ENCODE measurements around the gene RBM10.
"Not testable (repeated sequence)": the region's sequence is repeated elsewhere in the genome, so short reads cannot be mapped to it uniquely, and the experiment has no call there.

The RBM10 gene, protein sequence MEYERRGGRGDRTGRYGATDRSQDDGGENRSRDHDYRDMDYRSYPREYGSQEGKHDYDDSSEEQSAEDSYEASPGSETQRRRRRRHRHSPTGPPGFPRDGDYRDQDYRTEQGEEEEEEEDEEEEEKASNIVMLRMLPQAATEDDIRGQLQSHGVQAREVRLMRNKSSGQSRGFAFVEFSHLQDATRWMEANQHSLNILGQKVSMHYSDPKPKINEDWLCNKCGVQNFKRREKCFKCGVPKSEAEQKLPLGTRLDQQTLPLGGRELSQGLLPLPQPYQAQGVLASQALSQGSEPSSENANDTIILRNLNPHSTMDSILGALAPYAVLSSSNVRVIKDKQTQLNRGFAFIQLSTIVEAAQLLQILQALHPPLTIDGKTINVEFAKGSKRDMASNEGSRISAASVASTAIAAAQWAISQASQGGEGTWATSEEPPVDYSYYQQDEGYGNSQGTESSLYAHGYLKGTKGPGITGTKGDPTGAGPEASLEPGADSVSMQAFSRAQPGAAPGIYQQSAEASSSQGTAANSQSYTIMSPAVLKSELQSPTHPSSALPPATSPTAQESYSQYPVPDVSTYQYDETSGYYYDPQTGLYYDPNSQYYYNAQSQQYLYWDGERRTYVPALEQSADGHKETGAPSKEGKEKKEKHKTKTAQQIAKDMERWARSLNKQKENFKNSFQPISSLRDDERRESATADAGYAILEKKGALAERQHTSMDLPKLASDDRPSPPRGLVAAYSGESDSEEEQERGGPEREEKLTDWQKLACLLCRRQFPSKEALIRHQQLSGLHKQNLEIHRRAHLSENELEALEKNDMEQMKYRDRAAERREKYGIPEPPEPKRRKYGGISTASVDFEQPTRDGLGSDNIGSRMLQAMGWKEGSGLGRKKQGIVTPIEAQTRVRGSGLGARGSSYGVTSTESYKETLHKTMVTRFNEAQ

DNA sequence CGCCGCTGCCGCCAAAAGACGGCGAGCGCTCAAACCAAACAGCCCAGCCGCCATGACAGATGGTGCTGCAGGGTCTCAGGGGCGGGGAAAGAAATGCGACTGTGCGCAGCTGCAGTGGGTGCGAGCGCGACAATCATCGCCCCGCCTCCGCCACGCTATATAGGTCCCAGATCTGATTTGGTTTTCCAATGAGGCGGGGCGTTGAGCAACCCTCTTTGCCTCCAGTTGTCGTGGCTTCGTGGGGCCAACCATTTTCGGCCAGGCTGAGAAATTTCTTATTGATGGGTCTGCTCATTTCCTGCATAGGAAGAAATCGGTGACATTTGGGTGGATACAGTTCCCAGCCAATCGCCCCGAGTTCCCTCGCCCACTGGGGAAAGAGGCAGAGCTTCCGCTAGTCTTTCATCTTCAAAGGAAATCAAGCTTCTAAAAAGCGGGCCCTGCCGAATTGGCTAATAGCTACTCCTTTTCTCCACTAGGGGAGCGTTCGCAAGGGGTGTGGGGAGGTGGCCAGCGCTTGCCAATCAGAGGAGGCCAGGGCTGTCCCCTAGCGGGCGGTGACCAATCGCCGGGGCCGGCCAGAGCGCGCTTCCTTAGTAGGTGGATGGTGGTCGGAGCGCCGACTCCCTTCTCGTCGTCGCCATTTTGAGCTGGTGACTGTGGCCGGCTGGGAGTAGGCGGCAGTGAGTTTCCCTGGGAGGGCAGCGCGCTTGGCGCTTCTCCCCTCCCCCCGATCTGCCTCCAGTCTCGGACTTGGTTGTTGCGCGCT lies at the start of gene RBM10, which contains the start of gene NDUFB11:
Gene RBM10 (plus strand): TSS at position 596 of the 769 bp plus-strand sequence. CDS start 2,261 bp downstream, outside the sequence.
Gene NDUFB11 (minus strand): TSS at position 77 of the 769 bp plus-strand sequence. CDS start 23 bp downstream, at position 54.
- FAIRE-seq, result peak; percentile 99

DNA sequence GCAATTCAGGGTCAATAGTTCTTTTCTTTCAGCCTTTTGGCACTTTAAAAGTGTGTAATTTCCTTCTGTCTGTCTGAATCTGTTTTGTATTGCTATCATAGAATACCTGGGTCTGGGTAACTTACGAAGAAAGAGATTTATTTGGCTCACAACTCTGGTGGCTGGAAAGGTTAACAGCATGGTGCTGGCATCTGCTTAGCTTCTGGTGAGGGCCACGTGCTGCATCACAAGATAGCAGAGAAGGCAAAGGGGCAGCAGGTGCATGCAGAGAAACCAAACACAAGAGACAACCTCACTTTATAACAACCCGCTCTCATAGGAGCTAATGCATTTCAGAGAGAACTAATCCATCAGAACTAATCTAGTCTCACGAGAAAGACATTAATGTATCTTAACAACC lies 48.0 kb upstream of the RBM10 start:
- no peak for FAIRE-seq

DNA sequence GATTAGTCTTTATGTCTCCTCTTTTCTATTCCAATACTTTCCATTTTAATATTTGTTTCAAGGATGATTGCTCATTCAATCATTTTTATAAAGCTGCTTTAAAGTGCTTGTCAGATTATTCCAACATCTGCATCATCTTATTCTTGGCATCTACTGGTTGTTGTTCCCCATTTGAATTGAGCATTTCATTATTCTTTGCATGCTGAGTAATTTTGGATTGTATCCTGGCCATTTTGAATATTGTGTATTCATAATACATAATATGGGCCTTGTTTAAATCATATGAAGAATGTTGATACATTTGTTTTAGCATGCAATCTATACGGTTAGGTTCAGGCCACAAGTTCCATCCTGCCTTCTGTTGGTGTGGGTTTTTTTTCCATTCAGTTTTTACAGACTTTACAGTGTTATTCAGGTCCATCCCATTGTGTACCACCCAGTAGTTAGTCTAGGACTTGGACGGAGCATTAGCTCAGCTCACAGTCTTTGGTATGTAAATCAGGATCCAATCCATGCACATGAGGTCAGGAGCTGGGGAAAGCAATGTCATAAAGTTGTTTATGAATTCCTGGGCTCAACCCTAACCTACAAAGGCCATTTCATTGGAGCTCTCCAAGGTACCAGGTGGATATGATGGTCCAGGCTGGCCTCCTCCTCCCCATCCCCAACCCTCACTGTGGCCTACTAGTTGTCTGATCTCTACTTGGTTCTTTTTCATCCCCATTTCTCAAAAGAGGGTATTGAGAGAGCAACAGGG lies 46.5 kb upstream of the RBM10 start:
- no peak for FAIRE-seq

DNA sequence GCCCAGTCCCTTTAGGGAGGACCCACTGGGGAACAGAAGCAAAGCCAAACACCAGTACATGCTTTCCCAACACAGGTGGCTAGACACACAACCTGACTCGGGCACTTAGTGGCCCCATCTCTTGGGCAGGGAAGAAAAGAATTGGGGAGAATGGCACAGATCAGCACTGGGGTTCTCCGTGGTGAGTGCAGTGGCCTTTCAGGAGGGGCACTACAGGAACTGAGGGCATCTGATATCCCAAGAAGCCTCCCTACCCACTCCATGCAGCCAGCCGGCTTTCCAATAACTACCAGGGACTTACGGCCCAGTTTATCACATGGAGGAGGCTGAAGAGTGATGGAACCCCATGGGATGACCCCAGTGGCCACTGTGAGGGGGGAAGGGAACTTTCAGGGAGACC lies 43.8 kb upstream of the RBM10 start:
- no peak for FAIRE-seq

DNA sequence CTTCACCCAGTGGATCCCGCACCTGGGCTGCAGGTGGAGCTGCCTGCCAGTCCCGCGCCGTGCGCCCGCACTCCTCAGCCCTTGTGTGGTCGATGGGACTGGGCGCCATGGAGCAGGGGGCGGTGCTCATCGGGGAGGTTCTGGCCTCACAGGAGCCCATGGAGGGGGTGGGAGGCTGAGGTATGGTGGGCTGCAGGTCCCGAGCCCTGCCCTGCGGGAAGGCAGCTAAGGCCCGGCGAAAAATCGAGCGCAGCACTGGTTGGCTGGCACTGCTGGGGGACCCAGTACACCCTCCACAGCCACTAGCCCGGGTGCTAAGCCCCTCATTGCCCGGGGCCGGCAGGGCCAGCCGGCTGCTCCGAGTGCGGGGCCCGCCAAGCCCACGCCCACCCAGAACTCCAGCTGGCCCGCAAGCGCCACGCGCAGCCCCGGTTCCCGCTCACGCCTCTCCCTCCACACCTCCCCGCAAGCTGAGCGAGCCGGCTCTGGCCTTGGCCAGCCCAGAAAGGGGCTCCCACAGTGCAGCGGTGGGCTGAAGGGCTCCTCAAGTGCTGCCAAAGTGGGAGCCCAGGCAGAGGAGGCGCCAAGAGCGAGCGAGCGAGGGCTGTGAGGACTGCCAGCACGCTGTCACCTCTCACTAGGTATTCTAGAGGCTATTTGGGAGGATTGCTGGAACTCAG lies 33.9 kb upstream of the RBM10 start:
- not testable (repeated sequence) for FAIRE-seq

DNA sequence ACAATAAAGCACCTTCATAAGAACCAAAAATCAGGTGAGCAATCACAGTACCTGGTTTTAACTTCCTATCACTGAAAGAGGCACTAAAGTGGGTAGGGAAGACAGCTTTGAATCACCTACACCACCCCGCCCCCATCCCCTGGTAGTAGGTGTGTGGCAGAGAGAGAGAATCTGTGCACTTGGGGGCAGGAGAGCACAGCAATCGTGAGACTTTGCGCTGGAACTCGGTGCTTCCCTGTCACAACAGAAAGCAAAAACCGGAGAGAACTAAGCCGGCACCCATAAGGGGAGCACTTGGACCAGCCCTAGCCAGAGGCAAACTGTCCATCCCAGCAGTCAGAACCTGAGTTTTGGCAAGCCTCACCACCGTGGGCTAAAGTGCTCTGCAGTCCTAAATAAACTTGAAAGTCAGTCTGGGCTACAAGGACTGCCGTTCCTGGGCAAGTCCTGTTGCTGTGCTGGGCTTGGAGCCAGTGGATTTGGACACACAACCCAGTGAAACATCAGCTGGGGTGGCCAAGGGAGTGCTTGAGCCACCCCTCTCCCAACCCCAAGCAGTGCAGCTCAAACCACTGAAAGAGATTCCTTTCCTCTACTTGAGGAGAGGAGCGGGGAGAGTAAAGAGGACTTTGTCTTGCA lies 32.6 kb upstream of the RBM10 start:
- no peak for FAIRE-seq

DNA sequence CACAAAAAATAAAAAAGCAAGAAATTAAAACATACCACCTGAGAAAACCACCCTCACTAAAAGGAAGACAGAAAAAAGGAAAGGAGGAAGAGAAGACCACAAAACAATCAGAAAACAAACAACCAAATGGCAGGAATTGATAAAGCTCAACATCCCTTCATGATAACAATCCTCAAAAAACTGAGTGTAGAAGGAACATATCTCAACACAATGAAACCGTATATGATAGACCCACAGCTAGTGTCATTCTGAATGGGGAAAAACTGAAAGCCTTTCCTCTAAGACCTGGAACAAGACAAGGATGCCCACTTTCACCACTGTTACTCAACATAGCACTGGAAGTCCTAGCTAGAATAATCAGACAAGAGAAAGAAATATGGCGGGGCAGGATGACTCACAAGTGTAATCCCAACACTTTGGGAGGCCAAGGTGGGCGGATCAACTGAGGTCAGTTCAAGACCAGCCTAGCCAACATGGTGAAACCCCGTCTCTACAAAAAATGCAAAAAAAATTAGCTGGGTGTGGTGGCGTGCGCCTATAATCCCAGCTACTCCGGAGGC lies 28.4 kb upstream of the RBM10 start:
- not testable (repeated sequence) for FAIRE-seq

DNA sequence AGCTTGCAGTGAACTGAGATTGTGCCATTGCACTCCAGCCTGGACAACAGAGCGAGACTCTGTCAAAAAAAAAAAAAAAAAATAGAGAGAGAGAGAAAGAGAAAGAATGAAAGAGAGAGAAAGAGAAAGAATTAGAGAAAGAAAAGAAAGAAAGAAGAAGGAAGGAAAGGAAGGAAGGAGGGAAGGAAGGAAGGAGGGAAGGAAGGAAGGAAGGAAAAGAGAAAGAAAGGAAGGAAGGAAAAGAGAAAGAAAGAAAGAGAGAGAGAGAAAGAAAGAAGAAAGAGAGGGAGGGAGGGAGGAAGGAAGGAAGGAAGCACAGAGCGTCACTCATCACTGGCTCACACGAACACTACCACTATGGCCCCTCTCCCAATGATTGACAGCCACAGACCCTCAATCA lies 20.6 kb upstream of the RBM10 start:
- FAIRE-seq, result not testable (repeated sequence)

DNA sequence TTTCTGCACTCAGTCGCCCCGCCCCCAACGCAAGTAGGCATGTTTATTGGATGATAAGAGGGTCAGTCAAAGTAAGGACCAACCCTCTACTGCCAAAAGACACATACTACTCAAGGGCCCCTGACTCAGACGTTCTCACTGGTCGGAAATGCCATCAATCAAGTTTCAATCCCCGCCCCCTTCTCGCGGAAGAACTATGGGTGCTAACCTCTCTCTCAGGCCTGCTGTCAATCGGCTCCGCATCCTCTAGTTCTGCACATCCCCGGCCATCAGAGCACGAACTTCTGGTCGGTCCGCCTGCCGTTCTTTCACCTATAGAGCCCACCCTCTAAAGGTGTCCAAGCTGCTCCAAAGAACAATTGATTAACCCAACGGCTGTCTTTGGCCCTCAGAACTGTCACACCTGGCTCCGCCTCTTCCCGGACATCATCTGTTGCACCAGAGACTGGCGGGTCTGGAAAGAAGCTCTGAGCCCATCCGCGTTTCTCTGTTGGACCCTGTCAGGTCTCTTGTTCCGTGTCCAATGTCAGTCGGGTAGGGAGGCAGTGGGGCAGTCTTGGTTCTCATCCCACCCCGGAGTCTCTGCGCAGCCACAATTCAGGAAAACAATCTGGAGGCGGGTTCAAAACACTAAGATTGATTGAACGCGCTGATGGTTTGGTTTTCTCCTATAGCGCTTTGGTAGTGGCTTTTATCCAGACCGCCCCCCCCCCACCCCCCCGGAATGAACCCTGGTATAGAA lies 15.7 kb upstream of the RBM10 start:
- FAIRE-seq, result peak; percentile 95

DNA sequence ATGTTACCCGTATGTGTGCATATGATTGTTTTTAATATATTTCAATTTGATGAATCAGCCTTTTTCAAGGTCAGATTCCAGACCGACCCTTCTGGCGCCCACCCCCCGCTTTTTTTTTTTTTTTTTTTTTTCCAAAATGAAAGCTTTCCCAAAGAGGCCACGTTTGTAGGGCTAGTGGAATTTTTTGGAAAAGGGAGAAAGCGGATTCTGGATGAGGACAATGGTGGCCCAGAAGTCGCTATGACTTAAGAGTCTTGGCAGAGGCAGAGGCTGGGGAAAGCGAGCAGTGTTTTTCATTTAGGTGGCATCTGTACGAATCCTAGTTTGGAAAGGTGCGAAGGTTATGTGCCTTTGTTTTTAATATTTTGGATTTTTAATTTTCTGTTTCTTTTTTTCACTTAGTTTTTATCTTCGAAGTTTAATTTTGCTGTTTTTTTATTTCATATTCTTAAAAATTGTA lies 15.1 kb upstream of the RBM10 start:
- FAIRE-seq, result no peak

DNA sequence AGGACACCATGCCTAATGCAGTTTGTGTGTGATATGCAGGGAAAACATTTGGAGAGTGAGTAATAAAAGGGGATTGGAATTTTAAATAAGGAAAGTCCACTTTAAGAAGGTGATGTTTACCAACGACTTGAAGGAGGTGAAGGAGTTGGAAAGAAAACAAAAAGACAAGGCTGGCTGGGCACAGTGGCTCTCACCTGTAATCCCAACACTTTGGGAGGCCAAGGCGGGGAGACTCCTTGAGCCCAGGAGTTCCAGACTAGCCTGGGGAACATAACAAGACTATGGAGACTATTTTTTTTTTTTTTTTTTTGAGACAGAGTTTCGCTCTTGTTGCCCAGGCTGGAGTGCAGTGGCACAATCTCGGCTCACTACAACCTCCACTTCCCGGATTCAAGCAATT lies 11.5 kb upstream of the RBM10 start:
- FAIRE-seq, result no peak

DNA sequence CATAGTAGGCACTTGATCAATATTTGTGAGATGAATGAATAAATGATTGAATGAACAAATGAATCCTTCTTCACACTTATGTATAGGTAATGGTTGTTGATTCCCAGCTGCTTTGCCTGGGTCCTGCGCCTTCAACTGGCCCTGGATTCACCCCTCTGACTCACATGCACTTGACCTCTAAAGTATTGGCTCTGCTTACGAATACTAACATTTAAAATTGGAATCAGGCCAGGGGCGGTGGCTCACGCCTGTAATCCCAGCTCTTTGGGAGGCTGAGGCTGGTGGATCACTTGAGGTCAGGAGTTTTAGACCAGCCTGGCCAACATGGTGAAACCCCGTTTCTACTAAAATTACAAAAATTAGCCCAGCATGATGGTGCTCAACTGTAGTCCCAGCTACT lies 9.4 kb upstream of the RBM10 start:
- FAIRE-seq, result not testable (repeated sequence)

DNA sequence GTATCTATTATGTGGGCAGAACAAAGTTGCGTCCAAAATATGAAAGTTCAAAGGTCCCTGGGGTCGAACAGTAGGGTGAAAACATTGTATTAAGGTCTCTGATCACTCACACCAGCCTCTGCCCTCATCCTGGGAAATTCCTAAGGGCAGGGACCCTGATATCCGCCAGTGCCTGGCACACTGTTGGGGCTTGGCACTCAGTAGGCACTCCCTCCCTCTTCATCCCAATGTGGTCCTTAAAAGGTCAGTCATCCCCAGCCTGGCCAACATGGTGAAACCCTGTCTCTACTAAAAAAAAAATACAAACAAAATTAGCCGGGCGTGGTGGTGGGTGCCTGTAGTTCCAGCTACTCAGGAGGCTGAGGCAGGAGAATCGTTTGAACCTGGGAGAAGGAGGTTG lies 6.8 kb upstream of the RBM10 start:
- no peak for FAIRE-seq

DNA sequence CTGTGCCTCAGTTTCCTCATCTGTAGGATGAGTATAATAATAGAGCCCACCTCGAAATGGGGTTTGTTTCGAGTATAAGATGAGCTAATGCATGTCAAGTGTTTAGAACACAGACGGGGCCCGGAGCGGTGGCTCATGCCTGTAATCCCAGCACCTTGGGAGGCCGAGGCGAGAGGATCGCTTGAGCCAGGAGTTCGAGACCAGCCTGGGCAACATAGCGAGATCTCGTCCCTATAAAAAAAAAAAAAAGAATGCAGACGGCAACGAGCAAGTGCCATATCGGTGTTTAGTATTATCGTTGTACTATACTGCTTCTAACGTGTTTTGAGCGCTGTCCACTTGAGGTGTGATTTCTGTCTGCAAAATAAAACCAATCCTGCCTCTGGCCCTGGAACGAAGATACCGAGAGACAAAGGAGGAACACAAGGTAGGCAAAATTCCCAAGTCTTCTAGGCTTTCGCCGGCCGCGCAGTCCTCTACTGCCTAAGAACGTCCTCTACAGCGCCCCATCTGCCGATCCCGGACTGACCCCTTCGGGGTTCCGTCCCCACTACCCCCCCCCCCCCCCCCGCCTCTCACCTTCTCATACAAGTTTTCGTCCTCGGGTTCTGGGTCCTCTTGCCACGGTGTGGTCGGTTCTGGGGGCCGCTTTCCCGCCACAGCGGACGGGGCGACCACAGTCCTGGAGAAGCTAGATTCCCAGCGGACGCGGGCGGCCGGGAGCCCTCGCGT lies 961 bp upstream of the RBM10 start:
- FAIRE-seq, result no peak

DNA sequence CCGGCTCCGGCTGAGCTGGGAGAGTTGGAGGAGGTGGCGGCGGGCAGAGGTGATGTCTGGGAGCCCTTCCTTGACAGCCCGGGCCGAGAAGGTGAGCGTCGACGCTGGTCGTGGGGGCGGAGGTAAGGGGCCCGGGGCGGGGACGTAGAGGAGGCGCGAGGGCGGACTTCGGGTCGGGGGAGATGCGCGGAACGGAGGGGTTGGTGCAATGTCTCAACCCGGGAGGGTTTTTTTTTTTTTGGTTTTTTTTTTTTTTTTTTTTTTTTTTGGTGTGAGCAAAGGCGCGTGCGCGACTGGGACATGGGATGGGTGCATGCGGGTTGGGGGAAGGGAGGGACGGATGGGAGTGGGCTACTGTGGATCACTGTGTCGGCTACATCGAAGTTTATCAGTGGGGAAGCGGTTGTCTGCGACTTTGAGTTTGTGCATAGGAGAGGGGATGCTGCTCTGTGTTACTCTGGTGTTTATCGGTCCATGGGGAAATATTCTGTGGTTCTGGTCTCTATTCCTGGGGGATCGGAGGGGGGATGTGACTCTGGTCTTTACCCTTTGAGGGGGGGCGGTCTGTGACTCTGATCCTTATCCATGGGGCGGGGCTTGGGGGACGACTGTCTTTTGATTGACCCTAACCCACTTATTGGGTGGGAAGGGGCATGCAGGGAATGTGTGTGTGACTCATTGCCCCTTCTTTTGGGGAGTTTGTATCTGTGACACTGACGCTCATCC lies 537 bp downstream of the RBM10 start:
- FAIRE-seq, result no peak

DNA sequence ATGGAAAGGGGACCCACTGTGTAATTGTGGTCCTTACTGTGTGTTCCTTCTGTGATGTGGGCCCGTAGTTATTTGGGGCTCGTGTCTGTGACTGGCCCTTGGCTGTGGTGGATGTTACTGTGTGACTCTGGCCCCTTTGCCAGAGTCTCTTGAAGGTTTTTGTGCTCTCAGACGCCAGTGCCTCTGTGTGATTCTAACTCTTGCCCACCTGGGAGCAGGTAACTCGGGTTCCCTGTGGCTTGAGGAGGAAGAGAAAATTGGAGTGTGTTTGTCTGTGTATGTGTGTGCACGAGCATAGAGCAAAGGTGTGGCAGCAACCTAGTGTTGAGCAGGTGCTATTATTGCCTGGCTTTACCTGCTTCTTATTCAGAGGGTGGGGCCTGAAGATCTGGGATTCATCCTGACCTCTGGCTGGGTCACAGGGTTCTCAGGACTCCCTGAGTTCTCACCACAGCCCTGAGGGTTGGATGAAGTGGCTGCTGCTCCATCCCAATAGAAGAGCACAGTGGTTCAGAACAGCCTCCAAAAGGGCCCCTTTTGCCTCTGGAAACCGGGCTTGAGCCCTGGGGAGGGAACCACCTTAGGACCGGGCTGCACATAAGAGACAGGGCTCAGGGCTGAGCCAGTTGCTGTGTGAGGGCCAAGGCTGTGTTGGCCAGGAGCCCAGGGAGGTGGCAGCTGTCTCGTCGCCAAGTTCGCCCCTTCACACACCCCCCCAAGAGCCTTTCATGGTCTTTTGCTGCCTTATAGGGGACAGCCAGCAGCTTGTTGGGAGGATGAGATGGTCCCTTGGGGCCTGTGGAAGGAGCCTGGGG lies 1.3 kb downstream of the RBM10 start:
- no peak for FAIRE-seq
